ENCODE data around the gene PSMD3. TPM values are rescaled to one million over a fixed set of nuclear protein-coding genes. Genes with fewer than 3 reads are reported as not detected.

Gene PSMD3
- total and polyA plus RNA-seq, 10 donors: 35.6 to 70.6 (median 61.3) TPM

- TF ChIP-seq POLR2AphosphoS5 (IDR thresholded peaks at IDR 0.05) (no peak), POLR2A (IDR thresholded peaks at IDR 0.05) (no peak), CTCF (IDR thresholded peaks at IDR 0.05 in 8 of 11, conservative IDR thresholded peaks at IDR 0.05 in 3 of 11) (no peak)
- intact Hi-C loops (cut with DNase I; ENCODE audit: low total_unique reads): no loop called here
- Histone ChIP-seq H3K4me3 (no peak overlapping the region), H3K27me3 (replicated peaks in 1 of 7) (peaks cover 0 to 3% (median 0%) of the 10 kb centered on the region in 7 donors), H3K9me3 (no peaks in the 10 kb centered on the region), H3K36me3 (peaks cover 0 to 50% (median 30%) of the 10 kb centered on the region in 6 donors), H3K27ac (peak overlapping the region in 4 of 8 donors; percentile 10 to 73 (median 37)), H3K4me1 (peaks cover 14 to 94% (median 63%) of the 10 kb centered on the region in 6 donors)
- no peak for DNase-seq
- WGBS, 5 donors: 57 to 68% (median 63%) methylated on average over 14 to 15 of the region's 15 CpGs
These were observed 36.9 kb downstream of the PSMD3 start for GRCh38 chr17:40017422-40018080.

GRCh38 chr17:40018211-40019121, 37.9 kb downstream of the PSMD3 start:
- Histone ChIP-seq H3K27ac (peak overlapping the region in 4 of 8 donors; percentile 7 to 73 (median 37)), H3K9me3 (no peaks in the 10 kb centered on the region), H3K4me1 (peaks cover 13 to 100% (median 66%) of the 10 kb centered on the region in 6 donors), H3K36me3 (peaks cover 0 to 59% (median 38%) of the 10 kb centered on the region in 6 donors), H3K27me3 (replicated peaks in 1 of 7) (no peaks in the 10 kb centered on the region), H3K4me3 (no peak overlapping the region)
- DNase-seq: no peak
- intact Hi-C loops (cut with DNase I; ENCODE audit: low total_unique reads): no loop called here
- 46 to 71% (median 56%) methylated on average over 13 to 15 of the region's 15 CpGs for WGBS, 5 donors
- TF ChIP-seq POLR2A (IDR thresholded peaks at IDR 0.05) (no peak), CTCF (IDR thresholded peaks at IDR 0.05 in 8 of 11, conservative IDR thresholded peaks at IDR 0.05 in 3 of 11) (no peak), POLR2AphosphoS5 (IDR thresholded peaks at IDR 0.05) (peak in 2 of 3 donors; percentile 41 to 47)

- TF ChIP-seq POLR2AphosphoS5 (IDR thresholded peaks at IDR 0.05) (peak in 1 of 3 donors; percentile 28), CTCF (IDR thresholded peaks at IDR 0.05 in 8 of 11, conservative IDR thresholded peaks at IDR 0.05 in 3 of 11) (no peak)
- intact Hi-C loops (cut with DNase I; ENCODE audit: low total_unique reads): no loop called here
- DNase-seq: no peak
- Histone ChIP-seq H3K9me3 (no peaks in the 10 kb centered on the region), H3K27me3 (replicated peaks in 1 of 7) (no peaks in the 10 kb centered on the region), H3K27ac (peak overlapping the region in 3 of 8 donors; percentile 30 to 74 (median 41)), H3K36me3 (peaks cover 0 to 68% (median 38%) of the 10 kb centered on the region in 6 donors), H3K4me1 (peaks cover 11 to 100% (median 59%) of the 10 kb centered on the region in 6 donors), H3K4me3 (no peak overlapping the region)
- 70 to 93% (median 81%) methylated on average over 16 to 24 of the region's 24 CpGs for WGBS, 5 donors
These were observed 38.8 kb downstream of the PSMD3 start for GRCh38 chr17:40019140-40019991.
